Activated CD8-positive, alpha-beta T cell treated with anti-CD3 and anti-CD28 coated beads for 36 hours (primary cell): ENCODE measurements around the gene POU2F1. TPM values are rescaled to one million over a fixed set of nuclear protein-coding genes. Genes with fewer than 3 reads are reported as not detected.

ENCODE experiments used
- ATAC-seq: fragments of 200-7000 bp; cut with Tn5 transposase; one replicate; pipeline ENCODE4 v1.10.0; 2021; ENCODE audit warnings: mild to moderate bottlenecking, moderate library complexity
- CTCF ChIA-PET: fragments of 350-600 bp; sonication (Branson Sonifier 250); formaldehyde crosslinking; loops from one replicate; lab custom pipeline; 2021; ENCODE audit warnings: antibody characterized with exemption; lab: Charles Lee
- POLR2A ChIA-PET: fragments of 350-600 bp; sonication (Branson Sonifier 250); formaldehyde crosslinking; loops from one replicate; lab custom pipeline; 2021; ENCODE audit warnings: antibody characterized with exemption; lab: Charles Lee
- DNase-seq: peaks from one replicate; pipeline ENCODE4 v3.0.0-alpha.2; 2020
- H3K27ac Mint-ChIP-seq: one replicate; pipeline ENCODE4 v1.8.0; 2021; ENCODE audit warnings: mild to moderate bottlenecking, mixed read lengths
- H3K27me3 Mint-ChIP-seq: one replicate; pipeline ENCODE4 v1.8.0; 2021; ENCODE audit warnings: mixed read lengths
- H3K36me3 Mint-ChIP-seq: one replicate; pipeline ENCODE4 v1.8.0; 2021; ENCODE audit warnings: low read depth, mixed read lengths
- H3K4me1 Mint-ChIP-seq: one replicate; pipeline ENCODE4 v1.8.0; 2021; ENCODE audit warnings: low read depth, mixed read lengths
- H3K4me3 Mint-ChIP-seq: one replicate; pipeline ENCODE4 v1.8.0; 2021; ENCODE audit warnings: mild to moderate bottlenecking, moderate library complexity, mixed read lengths
- H3K9me3 Mint-ChIP-seq: one replicate; pipeline ENCODE4 v1.8.0; 2021; ENCODE audit warnings: mixed read lengths
- CTCF ChIP-seq: fragments of 200-600 bp; IDR thresholded peaks from one replicate; pipeline ENCODE4 v1.8.0; 2022; ENCODE audit warnings: antibody characterized with exemption, mild to moderate bottlenecking
- intact Hi-C: fragments of 100-400 bp; cut with micrococcal nuclease; formaldehyde crosslinking; loops from one replicate; pipeline ENCODE4 v1.10.0; 2022
- total RNA-seq, 2 experiments: library from RNA; stranded (reverse); gene quantifications; one replicate each; pipeline ENCODE4 v1.2.3, GENCODE V29; 2021

Gene POU2F1
- total RNA-seq, 2 experiments from 2014 or later, result 23.6 to 24.2 TPM

DNA sequence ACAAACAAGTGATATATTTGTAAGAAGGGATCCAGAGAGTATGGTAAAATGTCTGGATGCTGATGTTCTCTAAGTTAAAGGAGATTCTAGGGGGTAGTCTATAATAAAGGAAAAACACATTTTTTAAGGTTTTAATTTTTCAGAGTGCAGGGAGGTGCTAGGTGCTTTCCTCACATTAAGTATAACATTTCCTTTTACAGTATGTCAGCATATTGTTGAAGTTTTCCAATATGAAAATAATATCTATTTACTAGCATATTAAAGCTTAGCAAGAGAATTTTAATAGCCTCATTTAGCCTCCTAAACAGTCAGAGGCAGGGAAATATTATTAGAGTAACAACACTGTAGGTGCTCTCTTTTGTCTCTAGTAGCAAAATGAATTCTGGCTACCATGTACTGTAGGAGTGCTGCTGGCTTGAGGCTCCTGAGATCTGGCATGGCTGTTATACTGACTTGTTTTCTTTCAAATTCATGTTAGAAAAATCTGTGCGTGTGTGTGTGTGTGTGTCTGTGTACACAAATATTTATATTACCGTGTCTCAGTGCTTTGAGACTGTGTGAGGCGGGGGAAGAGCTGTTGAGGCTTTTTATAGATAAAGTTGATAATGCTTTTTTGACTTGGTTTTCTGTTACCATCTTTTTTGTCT lies 71.0 kb downstream of the POU2F1 start:
- H3K27me3 Mint-ChIP-seq, result no peaks in the 10 kb centered on the region
- peaks cover 3% of the 10 kb centered on the region for H3K9me3 Mint-ChIP-seq
- peaks cover 27% of the 10 kb centered on the region for H3K4me1 Mint-ChIP-seq
- no peak overlapping the region for H3K4me3 Mint-ChIP-seq
- DNase-seq (no peak), ATAC-seq (no peak)
- H3K36me3 Mint-ChIP-seq, result peaks cover 3% of the 10 kb centered on the region
- ChIA-PET CTCF (interaction anchor here (1.0 kb wide), 1 partner anchor 11 kb away, joined by 3 read pairs; no protein-coding TSS in a partner anchor), POLR2A (no interaction called here)
- TF ChIP-seq CTCF, result no peak
- intact Hi-C loops, result no loop called here
- no peak overlapping the region for H3K27ac Mint-ChIP-seq

- TF ChIP-seq CTCF, result no peak
- no peak overlapping the region for H3K27ac Mint-ChIP-seq
- peaks cover 3% of the 10 kb centered on the region for H3K9me3 Mint-ChIP-seq
- ChIA-PET CTCF (interaction anchor here (1.0 kb wide), 1 partner anchor 12 kb away, joined by 3 read pairs; no protein-coding TSS in a partner anchor), POLR2A (no interaction called here)
- H3K27me3 Mint-ChIP-seq, result no peaks in the 10 kb centered on the region
- no peak overlapping the region for H3K4me3 Mint-ChIP-seq
- intact Hi-C loops, result no loop called here
- ATAC-seq, result no peak
- H3K4me1 Mint-ChIP-seq, result peaks cover 26% of the 10 kb centered on the region
- DNase-seq, result no peak
- H3K36me3 Mint-ChIP-seq, result peaks cover 3% of the 10 kb centered on the region
Measured at GRCh38 chr1:167292216-167292615, 71.5 kb downstream of the POU2F1 start.

DNA sequence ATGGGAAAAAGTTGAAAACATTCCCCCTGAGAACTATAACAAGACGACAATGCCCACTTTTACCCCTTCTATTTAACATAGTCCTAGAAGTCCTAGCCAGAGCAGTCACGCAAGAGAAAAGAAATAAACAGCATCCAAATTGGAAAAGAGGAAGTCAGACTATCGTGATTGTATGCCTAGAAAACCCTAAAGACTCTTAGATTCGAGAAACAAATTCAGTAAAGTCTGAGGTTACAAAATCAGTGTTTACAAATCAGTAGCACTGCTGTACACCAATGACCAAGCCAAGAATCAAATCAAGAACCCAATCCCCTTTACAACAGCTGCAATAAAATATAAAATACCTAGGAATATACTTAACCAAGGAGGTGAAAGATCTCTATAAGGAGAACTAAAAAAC lies 72.4 kb downstream of the POU2F1 start:
- Mint-ChIP-seq H3K4me3 (no peak overlapping the region), H3K27me3 (no peaks in the 10 kb centered on the region), H3K9me3 (peaks cover 3% of the 10 kb centered on the region), H3K27ac (no peak overlapping the region), H3K36me3 (peaks cover 3% of the 10 kb centered on the region), H3K4me1 (peaks cover 25% of the 10 kb centered on the region)
- ChIA-PET POLR2A (no interaction called here), CTCF (no interaction called here)
- no peak for DNase-seq
- no peak for ATAC-seq
- TF ChIP-seq CTCF, result no peak
- intact Hi-C loops, result no loop called here

- Mint-ChIP-seq H3K27ac (no peak overlapping the region), H3K9me3 (peaks cover 3% of the 10 kb centered on the region), H3K36me3 (peaks cover 3% of the 10 kb centered on the region), H3K4me3 (no peak overlapping the region), H3K4me1 (peaks cover 18% of the 10 kb centered on the region), H3K27me3 (no peaks in the 10 kb centered on the region)
- peak; percentile 61 for ATAC-seq
- DNase-seq, result no peak
- ChIA-PET POLR2A (no interaction called here), CTCF (interaction anchor here (1.4 kb wide), 1 partner anchor 20 kb away, joined by 3 read pairs; no protein-coding TSS in a partner anchor)
- TF ChIP-seq CTCF, result no peak
- intact Hi-C loops, result no loop called here
Measured at GRCh38 chr1:167294528-167294927, 73.8 kb downstream of the POU2F1 start.
